IPS-18a (cell line): Measurements from ENCODE around the gene PIP5K1B.

Experiments
- H3K27ac ChIP-seq: one replicate; pipeline ENCODE4 v1.5.1; 2013; ENCODE audit warnings: low read length
- H3K27me3 ChIP-seq: one replicate; pipeline ENCODE4 v1.6.1; 2013; ENCODE audit warnings: mild to moderate bottlenecking, low read length; ENCODE audit not compliant: control insufficient read depth, insufficient read depth
- H3K36me3 ChIP-seq: one replicate; pipeline ENCODE4 v1.6.1; 2013; ENCODE audit warnings: low read depth, low read length; ENCODE audit not compliant: control insufficient read depth
- H3K4me1 ChIP-seq: one replicate; pipeline ENCODE4 v1.6.1; 2013; ENCODE audit warnings: low read depth, low read length; ENCODE audit not compliant: control insufficient read depth
- H3K4me3 ChIP-seq: one replicate; pipeline ENCODE4 v1.5.1; 2013; ENCODE audit warnings: low read length
- H3K9ac ChIP-seq: one replicate; pipeline ENCODE4 v1.6.1; 2013; ENCODE audit warnings: mild to moderate bottlenecking, low read length, moderate library complexity
- H3K9me3 ChIP-seq: one replicate; pipeline ENCODE4 v1.6.1; 2013; ENCODE audit warnings: low read depth, low read length; ENCODE audit not compliant: control insufficient read depth

Gene PIP5K1B

DNA sequence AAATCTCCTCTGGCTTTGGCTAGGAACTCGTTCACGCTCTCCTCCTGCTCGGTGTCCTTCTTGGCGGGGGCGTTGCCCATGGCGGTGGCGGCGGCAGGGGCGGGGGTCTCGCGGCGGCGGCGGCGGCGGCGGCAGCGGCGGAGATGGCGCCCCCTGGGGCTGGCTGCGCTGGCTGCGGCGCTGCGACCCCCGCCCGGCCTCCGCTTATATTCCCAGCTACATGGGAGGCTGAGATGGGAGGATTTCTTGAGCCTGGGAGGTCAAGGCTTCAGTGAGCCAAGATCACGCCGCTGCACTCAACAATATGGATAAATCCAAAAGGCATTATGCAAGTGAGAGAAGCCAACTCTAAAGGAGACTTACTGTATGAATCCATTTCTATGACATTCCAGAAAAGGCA, 309.0 kb downstream of the PIP5K1B start, which contains the start of gene PRKACG:
PRKACG (minus strand) TSS at position 101 of the 400 bp plus-strand sequence; CDS start at position 80, 21 bp downstream.
- Histone ChIP-seq H3K9ac (no peak within 1 kb of the TSS), H3K4me3 (no peak within 1 kb of the TSS), H3K27ac (no peak within 1 kb of the TSS), H3K4me1 (peaks cover 15% of the 10 kb centered on the region), H3K36me3 (no peaks in the 10 kb centered on the region), H3K9me3 (no peaks in the 10 kb centered on the region), H3K27me3 (no peaks in the 10 kb centered on the region)

DNA sequence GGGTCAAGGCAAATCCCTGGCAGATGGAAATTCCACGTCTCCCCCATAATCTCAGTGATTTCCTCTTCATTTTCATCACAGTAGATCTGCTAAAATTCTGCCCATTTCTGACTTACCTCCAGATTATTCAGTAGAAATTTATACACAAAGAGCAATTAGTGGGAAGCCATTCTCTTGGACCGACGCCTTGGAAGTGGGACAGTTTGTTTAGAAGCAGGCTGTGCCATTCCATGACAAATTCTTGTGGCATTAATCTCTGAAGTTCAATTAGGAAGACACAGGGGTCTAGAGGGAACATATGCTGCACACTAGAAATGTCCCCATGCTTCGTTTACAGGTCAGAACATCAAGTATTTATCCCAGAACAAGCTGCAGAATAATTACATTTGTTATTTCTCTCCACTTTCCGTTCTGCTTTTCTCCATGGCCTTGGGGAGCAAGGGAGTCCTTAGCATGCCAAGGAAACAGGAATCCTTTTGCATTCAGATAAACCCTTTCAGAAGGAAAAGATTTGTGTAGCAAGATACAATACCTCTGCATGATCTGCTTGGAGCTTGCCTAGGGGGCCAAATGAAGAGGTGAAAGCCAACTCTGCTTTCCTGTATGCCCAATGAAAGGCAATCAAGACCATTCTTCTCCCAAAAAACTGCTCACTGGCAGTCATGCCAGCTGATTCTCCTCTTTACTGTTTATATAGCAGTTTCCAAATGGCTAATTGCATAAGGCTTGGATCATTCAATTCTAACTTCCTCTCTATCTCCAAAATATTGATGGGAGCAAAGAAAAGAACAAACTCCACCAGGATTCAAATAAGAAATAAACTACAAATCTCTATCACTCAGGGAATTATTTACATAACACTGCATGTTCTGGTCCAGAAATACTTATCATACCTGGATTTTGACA, 311.4 kb downstream of the PIP5K1B start:
- Histone ChIP-seq H3K4me3 (no peak overlapping the region), H3K9ac (no peak overlapping the region), H3K27me3 (no peaks in the 10 kb centered on the region), H3K27ac (no peak overlapping the region), H3K9me3 (no peaks in the 10 kb centered on the region), H3K4me1 (peaks cover 15% of the 10 kb centered on the region), H3K36me3 (no peaks in the 10 kb centered on the region)

DNA sequence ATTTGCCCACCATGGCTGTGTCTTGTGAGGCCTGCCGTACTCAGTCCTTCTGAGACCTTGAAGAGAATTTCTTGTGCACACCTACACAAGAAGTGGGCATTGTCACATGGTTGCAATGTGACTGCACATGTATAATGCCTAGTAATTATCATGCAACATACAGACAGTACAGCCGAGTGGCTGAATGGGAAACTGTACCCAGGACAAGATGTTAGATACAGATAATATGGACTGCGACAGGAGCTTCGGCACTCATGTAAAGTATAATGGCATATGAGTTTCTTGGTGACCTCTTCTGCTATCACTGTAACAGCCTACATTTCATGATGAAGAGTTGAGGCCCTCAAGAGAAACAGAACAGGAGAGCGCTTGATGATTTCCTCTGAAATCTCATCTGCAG, 313.7 kb downstream of the PIP5K1B start:
- no peaks in the 10 kb centered on the region for H3K9me3 ChIP-seq
- H3K4me3 ChIP-seq = no peak overlapping the region
- no peaks in the 10 kb centered on the region for H3K27me3 ChIP-seq
- no peaks in the 10 kb centered on the region for H3K36me3 ChIP-seq
- H3K4me1 ChIP-seq = peaks cover 19% of the 10 kb centered on the region
- H3K9ac ChIP-seq = no peak overlapping the region
- no peak overlapping the region for H3K27ac ChIP-seq

DNA sequence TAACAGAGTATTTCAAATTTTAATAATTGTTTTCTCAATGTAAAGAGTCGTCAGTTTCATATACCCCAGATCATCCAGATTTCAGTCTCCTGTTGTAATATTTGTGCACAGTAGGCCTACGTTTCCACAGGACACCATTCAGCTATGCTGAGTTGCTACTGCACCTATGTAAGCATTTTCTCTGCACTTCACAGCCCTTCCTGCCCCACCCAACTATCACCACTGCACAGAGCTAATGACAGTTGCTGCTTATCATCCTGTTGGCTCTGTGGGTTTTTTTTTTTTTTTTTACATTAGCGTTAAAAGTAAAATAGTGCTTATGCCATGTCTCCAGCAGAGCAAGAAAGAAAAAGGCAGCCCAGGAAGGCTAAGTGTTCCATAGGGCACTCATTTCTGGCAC, 314.8 kb downstream of the PIP5K1B start:
- peaks cover 24% of the 10 kb centered on the region for H3K4me1 ChIP-seq

DNA sequence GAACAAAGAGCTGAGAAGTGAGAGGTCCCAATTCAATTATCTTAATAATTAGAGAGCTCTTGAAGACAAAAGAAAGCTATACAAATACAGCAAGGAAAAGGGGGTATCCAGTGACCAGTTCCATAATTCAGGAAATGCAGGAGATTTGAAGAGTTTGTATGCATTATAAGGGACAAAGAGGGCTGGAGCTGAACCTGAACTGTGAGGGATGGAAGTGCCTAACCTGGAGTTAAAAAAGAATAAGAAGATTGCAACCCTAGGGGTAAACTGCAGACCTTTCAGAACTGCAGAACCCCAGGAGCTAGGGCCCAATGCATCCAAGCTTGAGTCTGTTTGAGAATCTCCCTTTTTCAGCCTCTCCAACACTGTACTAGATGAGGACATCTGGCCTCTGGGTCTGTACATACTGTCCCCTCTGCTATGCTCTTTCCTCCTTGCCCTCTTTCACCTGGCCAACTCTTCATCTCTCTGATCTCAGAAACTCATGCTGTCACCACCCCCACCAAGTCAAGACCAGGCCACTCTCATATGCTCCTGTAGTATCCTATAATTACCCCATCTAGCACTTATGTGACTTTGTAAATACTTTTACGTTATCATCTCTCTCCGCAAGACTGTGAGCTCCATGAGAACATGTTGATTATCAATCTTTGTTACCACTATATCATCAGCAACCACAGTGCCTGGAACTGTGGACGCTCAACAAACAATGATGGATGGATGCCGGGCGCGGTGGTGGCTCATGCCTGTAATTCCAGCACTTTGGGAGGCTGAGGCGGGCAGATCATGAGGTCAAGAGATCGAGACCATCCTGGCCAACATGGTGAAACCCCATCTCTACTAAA, 315.5 kb downstream of the PIP5K1B start:
- no peak overlapping the region for H3K27ac ChIP-seq
- no peak overlapping the region for H3K4me3 ChIP-seq
- no peaks in the 10 kb centered on the region for H3K27me3 ChIP-seq
- peaks cover 24% of the 10 kb centered on the region for H3K4me1 ChIP-seq
- no peaks in the 10 kb centered on the region for H3K9me3 ChIP-seq
- H3K9ac ChIP-seq = no peak overlapping the region
- H3K36me3 ChIP-seq = no peaks in the 10 kb centered on the region

More for the DNA sequence above, 314.8 kb downstream of the PIP5K1B start:
- no peak overlapping the region for H3K9ac ChIP-seq
- H3K4me3 ChIP-seq = no peak overlapping the region
- no peaks in the 10 kb centered on the region for H3K36me3 ChIP-seq
- no peak overlapping the region for H3K27ac ChIP-seq
- H3K9me3 ChIP-seq = no peaks in the 10 kb centered on the region
- H3K27me3 ChIP-seq = no peaks in the 10 kb centered on the region

DNA sequence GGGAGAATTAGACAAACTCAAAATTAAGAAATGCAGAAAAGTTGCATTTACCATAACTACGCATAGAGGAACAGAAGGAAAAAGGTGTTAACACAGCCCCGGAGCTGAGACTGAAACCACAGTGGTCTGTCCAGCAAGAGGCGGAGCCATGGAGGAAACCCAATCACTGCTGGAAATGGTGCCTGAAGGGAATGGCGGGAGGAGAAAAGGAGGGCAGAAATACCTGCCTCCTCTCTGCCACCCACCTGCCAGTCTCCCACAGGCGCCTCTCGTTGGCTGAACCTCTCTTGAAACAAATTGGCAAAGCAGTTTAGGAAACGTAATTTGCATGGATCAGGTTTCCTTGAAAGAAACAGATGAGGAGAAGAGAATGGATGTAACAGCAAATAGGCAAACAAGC, 318.6 kb downstream of the PIP5K1B start:
- no peak overlapping the region for H3K4me3 ChIP-seq

DNA sequence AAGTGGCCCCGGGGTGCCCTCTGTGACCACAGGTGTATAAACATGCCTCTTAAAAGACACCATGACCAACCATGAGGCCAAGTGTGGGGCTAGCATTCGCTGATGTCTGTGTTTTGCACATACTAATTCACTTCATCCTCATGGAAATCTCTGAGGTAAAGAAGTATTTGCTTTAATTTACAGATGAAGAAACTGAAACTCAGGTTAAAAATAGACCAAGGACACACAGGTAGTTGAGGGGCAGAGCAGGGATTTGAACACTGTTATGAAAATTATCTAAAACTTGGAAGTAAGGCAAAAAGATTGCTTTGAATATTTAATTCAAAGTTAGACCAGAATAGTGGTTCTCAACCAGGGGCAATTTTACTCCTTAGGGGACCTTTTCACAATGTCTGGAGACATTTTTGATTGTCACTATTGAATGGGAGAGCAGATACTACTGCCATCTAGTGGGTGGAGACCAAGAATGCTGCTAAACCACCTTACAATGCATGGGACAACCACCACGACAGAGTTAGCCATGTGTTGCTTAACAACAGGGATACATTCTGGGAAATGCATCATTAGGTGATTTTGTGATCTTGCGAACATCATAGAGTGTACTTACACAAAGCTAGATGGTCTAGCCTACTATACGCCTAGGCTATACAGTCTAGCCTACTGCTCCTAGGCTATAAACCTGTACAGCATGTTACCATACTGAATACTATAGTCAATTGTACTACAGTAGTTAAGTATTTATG, 322.5 kb downstream of the PIP5K1B start:
- no peak overlapping the region for H3K4me3 ChIP-seq
- H3K27ac ChIP-seq = no peak overlapping the region
- peaks cover 10% of the 10 kb centered on the region for H3K4me1 ChIP-seq
- H3K36me3 ChIP-seq = no peaks in the 10 kb centered on the region
- peaks cover 4% of the 10 kb centered on the region for H3K9me3 ChIP-seq
- no peak overlapping the region for H3K9ac ChIP-seq
- H3K27me3 ChIP-seq = no peaks in the 10 kb centered on the region

More for the DNA sequence above, 318.6 kb downstream of the PIP5K1B start:
- Histone ChIP-seq H3K4me1 (peaks cover 10% of the 10 kb centered on the region), H3K27ac (no peak overlapping the region), H3K36me3 (no peaks in the 10 kb centered on the region), H3K27me3 (no peaks in the 10 kb centered on the region), H3K9ac (no peak overlapping the region), H3K9me3 (no peaks in the 10 kb centered on the region)

DNA sequence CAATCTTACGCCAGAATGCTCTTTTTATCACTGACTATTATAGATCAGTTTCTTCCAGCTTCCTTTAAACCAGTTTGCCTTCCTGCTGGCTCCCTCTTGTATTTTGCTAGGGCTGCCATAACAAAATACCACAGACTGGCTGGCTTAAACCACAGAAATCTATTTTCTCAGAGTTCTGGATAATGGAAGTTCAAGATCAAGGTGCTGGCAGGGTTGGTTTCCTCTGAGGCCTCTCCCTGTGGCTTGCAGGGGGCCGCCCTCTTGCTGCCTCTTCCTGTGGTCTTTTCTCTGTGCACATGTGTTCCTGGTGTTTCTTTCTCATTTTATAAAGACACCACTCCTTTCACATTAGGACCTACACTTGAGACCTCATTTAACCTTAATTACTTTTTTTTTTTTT, 323.7 kb downstream of the PIP5K1B start:
- H3K27me3 ChIP-seq = no peaks in the 10 kb centered on the region
- no peaks in the 10 kb centered on the region for H3K36me3 ChIP-seq
- H3K9me3 ChIP-seq = peaks cover 4% of the 10 kb centered on the region
- peaks cover 5% of the 10 kb centered on the region for H3K4me1 ChIP-seq
- H3K4me3 ChIP-seq = no peak overlapping the region
- no peak overlapping the region for H3K27ac ChIP-seq
- no peak overlapping the region for H3K9ac ChIP-seq

DNA sequence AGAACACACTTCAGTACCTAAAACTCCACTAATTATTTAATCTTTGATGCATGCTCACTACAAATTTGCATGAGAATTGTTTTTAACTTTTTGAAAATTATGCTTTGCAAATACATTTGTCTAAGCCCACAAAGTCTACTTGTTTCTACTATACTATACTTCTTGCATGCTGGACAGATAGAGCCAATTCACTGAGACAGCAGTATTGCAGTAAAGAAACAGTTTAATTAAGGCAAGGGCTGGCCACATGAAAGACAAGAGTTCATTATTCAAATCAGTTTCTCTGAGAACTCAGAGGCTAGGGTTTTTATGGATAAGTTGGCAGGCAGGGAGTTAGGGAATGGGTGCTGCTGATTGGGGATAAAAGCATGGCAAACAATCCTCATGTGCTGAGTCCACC, 324.5 kb downstream of the PIP5K1B start:
- Histone ChIP-seq H3K9me3 (peaks cover 4% of the 10 kb centered on the region), H3K4me1 (no peaks in the 10 kb centered on the region), H3K36me3 (no peaks in the 10 kb centered on the region), H3K27me3 (no peaks in the 10 kb centered on the region), H3K9ac (no peak overlapping the region), H3K4me3 (no peak overlapping the region), H3K27ac (no peak overlapping the region)

DNA sequence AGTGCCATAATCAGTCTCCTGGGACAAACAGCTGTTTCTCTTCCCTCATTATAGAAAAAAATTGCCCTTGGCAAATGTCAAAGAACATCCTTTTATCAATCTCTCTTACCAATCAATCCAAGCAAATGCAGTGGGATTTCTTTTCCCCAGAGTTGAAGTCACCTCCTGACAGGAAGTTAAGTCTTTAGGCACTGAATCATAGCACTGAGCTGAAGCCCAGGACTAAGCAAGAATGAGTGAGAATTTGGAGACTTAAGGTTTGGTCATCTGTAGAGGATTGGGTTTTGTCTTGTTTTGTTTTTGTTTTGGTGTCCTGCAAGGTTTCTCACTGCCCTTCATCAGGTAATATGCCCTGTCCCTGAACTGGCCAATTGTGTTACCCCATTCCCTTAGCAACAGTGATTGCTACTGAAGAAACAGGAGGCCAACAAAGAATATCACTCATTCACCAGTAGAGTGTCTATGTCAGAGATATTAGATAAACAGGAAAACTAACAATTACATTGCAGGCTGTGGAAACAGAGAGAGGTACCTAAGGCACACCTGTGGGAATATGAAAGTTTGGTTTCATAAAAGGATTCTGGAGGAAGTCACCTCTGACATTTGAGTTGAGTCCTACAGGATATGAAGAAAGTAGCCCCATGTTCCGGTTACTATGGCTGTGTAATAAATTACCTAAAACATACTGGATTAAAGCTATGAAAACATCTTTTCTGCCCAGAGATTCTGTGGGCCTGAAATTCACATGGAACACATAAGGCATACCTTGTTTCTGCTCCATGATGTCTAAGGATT, 326.0 kb downstream of the PIP5K1B start:
- no peaks in the 10 kb centered on the region for H3K4me1 ChIP-seq
- no peak overlapping the region for H3K9ac ChIP-seq
- H3K4me3 ChIP-seq = no peak overlapping the region
- H3K36me3 ChIP-seq = no peaks in the 10 kb centered on the region
- no peaks in the 10 kb centered on the region for H3K27me3 ChIP-seq
- peaks cover 4% of the 10 kb centered on the region for H3K9me3 ChIP-seq
- no peak overlapping the region for H3K27ac ChIP-seq
